Stimulated activated CD4-positive, alpha-beta T cell treated with anti-CD3 and anti-CD28 coated beads, Interleukin-4, amount 100 ng/mL, for 1 hour (primary cell): ENCODE results near the gene DNHD1.
A peak's percentile ranks its signal among the peaks of the same experiment; 100 is the strongest.

Experiments
- DNase-seq: peaks from one replicate; pipeline ENCODE4 v3.0.0-alpha.2; 2020

Gene DNHD1

GRCh38 chr11:6497069-6497839 is at the start of gene DNHD1:
TSS of gene DNHD1 (plus strand) at chr11:6497280. CDS start at chr11:6498216, 936 bp downstream.
- no peak for DNase-seq

- no peak for DNase-seq
Measured at GRCh38 chr11:6448574-6448973, 48.5 kb upstream of the DNHD1 start.

DNA sequence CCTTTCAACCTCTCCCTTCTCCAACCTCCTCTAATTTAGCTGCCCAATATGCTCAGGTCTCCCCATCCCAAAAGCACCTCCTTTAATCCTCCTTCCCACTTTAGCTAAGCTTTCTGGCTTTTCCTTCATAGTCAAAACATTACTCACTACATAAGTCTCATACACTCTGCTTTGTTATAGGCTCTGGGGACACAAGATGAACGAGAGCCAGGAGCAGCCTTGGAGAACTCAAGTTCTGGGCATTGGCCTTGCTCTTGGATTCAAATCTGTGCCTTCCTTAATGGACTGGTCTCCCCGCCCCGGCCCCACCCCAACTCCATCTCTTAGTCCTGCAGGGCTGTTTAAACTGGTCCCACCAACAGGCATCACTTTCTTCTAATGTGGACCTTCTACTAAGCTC is 44.9 kb upstream of the DNHD1 start:
- no peak for DNase-seq

DNA sequence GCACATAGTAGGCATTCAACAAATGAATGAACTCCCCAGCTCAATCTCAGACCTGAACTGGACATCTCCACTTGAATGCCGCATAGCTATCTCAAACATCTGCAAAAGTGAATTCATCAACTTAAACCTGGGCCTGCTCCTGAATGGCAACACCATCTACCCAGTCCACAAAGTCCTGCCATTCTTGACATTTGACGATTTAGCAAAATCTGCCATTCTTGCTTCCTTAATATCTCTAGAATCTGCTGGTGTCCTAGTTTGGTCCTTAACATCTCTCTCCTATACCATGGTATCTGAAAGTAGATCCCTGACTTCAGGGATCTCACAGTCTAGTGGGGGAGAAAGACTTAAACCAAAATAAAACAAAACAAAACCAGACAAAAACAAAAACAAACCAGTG is 43.9 kb upstream of the DNHD1 start:
- DNase-seq = no peak

GRCh38 chr11:6455070-6455469 is 42.0 kb upstream of the DNHD1 start:
- DNase-seq = no peak

DNA sequence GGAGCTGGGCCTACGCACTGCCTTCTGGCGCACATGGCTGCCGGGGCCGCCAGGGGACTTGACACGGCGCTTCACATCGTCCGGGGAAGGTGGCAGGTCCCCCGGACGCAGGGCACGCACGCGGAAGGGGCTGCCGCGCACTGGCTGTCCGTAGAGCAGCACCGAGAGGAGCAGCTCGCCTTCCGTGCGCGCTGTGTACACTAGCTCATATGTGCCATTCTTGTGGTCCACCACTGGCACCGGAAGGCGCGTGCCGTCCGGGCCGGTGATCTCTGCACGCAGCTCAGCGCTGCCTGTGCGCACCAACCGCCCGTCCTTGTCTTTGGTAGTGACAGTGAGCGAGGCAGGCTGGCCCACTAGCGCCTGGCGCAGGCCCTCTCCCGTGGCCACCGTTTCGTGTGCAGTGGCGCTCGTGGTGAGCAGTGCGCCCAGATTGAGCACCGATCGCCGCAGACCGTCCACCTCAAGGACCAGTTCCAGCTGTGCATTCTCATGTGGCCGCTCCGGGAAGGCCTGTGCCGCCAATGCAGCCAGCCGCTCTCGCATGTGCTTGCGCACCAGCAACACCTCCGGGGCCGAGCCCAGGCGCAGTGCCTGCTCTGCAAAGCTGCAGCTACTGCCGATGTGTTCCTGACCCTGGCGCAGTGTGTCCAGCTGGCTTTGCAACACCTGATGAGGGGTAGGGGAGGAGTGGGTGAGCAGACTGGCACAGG is 40.6 kb upstream of the DNHD1 start:
- DNase-seq = no peak

GRCh38 chr11:6457581-6458320 is 39.3 kb upstream of the DNHD1 start:
- DNase-seq = no peak

- DNase-seq = no peak
Measured at GRCh38 chr11:6458352-6459098, 38.6 kb upstream of the DNHD1 start.

DNA sequence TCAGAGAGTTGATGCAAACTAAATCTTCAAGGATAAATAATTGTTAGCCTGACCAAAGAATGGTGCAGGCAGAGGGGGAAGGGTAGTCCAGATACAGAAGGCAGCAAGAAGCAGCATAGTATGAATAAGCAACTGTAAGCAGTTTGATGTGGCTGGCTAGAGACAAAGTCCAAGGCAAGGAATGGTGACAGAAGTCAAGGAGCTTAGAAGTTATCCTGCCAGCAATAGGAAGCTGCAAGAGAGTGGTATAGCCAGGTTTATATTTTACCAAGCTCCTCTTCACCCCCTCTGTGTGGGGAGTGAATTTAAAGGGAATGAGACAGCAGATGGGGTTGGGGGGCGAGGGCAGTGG is 38.0 kb upstream of the DNHD1 start:
- DNase-seq = no peak

DNA sequence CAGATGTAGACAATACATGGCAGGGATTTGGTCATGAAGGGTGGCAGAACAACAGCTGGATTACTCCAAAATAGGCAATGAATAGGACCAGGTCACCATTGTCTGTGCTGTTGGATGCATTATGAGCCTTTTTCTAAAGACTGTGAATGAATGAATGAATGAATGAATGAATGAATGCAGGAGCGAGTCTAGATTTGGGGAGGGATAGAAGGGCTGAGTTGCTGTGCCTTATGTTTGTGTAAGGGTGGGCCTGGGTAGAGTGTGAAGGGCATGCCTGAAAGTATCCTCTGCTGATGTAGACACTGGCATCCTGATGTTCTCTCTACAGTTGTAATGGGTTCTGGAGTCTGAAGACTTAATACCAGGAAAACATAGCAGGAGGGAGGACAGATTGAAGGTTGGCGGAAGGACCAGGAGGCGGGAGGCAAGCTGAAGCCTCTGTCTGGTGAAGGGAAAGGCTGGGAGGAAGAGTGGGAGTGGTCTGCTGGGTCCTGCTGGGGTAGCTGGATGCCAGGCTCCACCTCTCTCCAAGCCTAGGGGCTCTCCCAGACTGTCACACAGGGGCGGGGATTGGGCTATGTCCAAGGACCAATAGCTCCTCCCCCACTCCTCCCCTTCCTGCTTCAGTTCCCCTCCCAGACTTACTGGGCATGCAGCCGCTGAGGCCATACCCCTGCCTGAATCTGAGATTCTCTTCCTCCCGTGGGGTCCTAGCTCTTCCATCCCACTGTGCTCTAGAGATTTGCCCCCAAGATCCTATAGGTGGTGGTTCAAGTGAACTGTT is 28.2 kb upstream of the DNHD1 start:
- no peak for DNase-seq

GRCh38 chr11:6469599-6469998 is 27.5 kb upstream of the DNHD1 start:
- DNase-seq = no peak

GRCh38 chr11:6472934-6473333 is 24.1 kb upstream of the DNHD1 start:
- DNase-seq = no peak

- peak; percentile 68 for DNase-seq
Measured at GRCh38 chr11:6473451-6474412, 23.3 kb upstream of the DNHD1 start, which contains the start of gene TRIM3. TSS of gene TRIM3 (minus strand) at chr11:6473941. CDS start at chr11:6465695, 8,246 bp downstream.

- no peak for DNase-seq
Measured at GRCh38 chr11:6474413-6474792, 22.7 kb upstream of the DNHD1 start.

GRCh38 chr11:6474806-6475500 is 22.1 kb upstream of the DNHD1 start:
- no peak for DNase-seq

DNA sequence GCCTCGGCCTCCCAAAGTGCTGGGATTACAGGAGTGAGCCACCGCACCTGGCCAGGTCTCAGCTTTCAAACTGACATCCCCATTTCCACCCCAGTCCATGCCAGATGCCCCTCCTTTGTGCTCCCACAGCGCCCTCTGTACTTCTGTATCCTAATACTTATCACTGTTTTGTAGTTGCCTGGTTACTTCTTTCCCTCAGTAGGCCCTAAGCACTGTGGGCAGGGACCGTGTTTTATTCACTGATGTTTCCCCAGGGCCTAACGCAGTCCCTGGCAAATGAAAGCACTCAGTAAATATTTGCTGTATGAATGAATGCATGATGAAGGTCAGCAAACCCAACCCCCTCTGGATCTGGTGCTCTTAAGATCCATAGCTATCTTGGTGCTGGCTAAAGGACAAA is 21.1 kb upstream of the DNHD1 start:
- DNase-seq = no peak

- DNase-seq = no peak
Measured at GRCh38 chr11:6476571-6476970, 20.5 kb upstream of the DNHD1 start.

DNA sequence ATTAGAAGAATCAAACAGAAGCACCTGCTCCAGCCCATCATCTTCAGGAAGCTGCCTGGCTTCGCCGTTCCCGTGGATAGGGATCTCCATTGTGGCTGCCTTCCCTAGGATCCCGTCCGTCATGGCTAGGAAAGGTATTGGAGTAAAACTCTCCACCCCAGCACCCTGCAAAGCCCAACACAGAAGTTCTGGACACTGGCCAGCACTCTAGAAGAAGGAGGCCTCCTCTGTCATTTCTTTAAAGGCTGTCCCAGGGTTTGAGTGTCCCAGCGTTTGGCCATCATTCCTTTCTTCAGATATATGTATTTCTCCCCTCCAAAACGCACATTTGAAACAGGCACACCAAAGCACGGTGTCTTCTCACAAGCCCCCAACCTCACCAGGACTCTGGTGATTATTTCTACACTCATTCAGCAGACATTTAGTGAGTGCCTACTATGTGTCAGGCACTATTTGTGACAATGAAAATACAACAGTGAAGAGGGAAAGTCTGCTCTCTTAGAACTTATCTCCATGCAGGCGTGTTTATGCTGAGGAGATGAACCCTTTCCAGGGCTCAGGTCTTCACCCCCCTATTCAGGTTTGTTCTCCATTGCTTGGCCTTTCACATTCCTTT is 16.7 kb upstream of the DNHD1 start:
- DNase-seq = no peak

DNA sequence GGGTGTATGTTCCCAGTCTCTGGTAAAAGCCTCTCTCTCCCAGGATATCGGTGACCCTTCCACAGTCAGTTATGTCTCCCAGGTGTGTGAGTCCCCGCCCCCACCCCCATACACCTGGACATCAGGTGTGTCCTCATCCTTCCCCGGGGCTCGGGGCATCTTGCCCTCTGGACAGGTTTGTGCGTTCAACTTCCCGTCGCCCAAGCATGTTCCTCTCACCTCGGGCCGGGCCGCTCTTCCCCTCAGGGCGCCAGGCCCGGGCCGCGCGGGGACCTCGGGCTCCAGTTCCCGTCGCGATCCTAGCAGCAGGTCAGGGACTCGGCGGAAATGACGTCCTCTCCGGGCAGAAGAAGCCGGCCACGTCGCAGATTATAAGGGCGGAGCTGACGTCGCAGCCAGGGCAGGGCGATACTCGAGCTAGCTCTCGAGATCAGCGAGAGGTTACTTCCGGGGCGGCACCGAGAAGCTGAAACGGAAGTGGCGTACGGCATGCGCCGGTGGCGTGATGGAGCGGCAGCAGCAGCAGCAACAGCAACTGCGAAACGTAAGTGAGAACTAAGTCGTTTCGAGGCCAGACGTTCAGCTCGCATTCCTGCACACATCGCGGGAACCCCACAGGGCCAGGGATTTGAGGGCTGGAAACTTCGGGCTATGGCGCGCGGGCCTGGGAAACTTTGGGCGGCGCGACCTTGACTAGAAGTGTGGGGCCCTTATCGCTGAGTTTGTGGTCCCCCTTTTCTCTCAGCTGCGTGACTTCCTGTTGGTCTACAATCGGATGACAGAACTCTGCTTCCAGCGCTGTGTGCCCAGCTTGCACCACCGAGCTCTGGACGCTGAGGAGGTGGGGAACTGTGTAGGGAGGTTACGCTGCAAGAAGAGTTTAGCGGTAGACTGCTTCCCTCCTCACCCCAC is 15.8 kb upstream of the DNHD1 start, which contains the start of the genes ARFIP2 and TIMM10B:
TSS of gene ARFIP2 (minus strand) at position 320 of the 912 bp plus-strand sequence. CDS start 910 bp downstream, outside the sequence.
TSS of gene TIMM10B (plus strand) at position 490 of the 912 bp plus-strand sequence. CDS start at position 506, 16 bp downstream.
- peak; percentile 98 for DNase-seq
